IPS-18a (cell line): Measurements from ENCODE around the gene ZAP70.
A peak's percentile ranks its signal among the peaks of the same experiment; 100 is the strongest.
"Not testable (repeated sequence)": the region's sequence is repeated elsewhere in the genome, so short reads cannot be mapped to it uniquely, and the experiment has no call there.

Experiments
- H3K27ac ChIP-seq: one replicate; pipeline ENCODE4 v1.5.1; 2013; ENCODE audit warnings: low read length
- H3K27me3 ChIP-seq: one replicate; pipeline ENCODE4 v1.6.1; 2013; ENCODE audit warnings: mild to moderate bottlenecking, low read length; ENCODE audit not compliant: control insufficient read depth, insufficient read depth
- H3K36me3 ChIP-seq: one replicate; pipeline ENCODE4 v1.6.1; 2013; ENCODE audit warnings: low read depth, low read length; ENCODE audit not compliant: control insufficient read depth
- H3K4me1 ChIP-seq: one replicate; pipeline ENCODE4 v1.6.1; 2013; ENCODE audit warnings: low read depth, low read length; ENCODE audit not compliant: control insufficient read depth
- H3K4me3 ChIP-seq: one replicate; pipeline ENCODE4 v1.5.1; 2013; ENCODE audit warnings: low read length
- H3K9ac ChIP-seq: one replicate; pipeline ENCODE4 v1.6.1; 2013; ENCODE audit warnings: mild to moderate bottlenecking, low read length, moderate library complexity
- H3K9me3 ChIP-seq: one replicate; pipeline ENCODE4 v1.6.1; 2013; ENCODE audit warnings: low read depth, low read length; ENCODE audit not compliant: control insufficient read depth

ZAP70 gene

DNA sequence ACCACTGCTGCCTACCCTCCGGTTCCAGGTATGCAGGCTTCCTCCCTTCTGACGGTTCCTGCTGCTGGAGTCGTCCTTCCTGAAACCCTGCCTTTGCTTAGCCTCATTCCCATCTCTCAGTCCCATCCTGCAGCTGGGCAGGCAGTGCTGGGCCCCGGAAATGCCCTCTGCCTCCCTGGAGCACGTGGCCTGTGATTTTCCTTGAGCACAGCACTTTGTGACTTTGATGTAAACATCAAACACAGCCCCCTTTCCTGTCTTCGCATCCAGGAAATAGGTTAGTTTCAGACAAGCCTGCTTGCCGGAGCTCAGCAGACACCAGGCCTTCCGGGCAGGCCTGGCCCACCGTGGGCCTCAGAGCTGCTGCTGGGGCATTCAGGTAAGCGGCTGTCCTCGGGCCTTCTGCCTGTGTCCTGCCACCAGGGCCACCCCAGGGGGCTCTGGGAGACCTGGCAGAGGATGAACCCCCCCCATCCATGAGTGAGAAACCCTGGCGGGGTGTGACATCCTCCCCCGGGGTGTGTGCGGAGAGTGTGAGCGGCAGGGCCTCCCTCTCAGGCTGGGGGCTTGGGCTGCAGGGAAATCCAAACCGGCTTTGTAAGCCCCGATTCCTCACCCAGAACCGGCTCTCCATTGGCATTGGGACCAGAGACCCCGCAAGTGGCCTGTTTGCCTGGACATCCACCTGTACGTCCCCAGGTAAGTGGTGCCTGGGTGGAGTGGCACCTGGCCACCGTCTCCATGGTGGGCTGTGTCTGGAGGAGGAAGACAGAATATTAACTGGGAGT, at the start of gene ZAP70:
Gene ZAP70, plus strand, starts transcription at position 281 of the 788 bp plus-strand sequence. CDS start 10,461 bp downstream, outside the sequence.
- H3K9ac ChIP-seq, result no peak within 1 kb of the TSS

DNA sequence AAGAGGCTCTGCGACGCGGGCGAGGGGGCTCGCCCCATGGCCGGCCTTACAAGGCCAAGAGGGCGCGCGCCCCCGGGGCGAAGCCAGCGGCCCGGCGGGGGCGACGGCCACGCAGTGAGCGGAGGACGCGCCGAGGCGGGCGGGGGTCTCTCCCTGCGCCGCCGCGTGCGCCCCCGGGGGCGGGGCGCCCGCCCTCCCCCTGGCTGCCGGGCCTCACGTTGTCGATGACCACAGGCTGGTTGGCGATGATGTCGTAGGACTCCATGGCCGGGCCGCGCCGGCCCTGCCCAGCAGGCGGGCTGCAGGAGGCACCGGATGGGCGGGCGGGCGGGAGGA, 49.8 kb upstream of the ZAP70 start:
- Histone ChIP-seq H3K9me3 (no peaks in the 10 kb centered on the region), H3K4me3 (peak overlapping the region; percentile 79), H3K4me1 (peaks cover 10% of the 10 kb centered on the region), H3K27ac (no peak overlapping the region), H3K36me3 (peaks cover 4% of the 10 kb centered on the region), H3K27me3 (no peaks in the 10 kb centered on the region), H3K9ac (peak overlapping the region; percentile 62)

More for the DNA sequence above, at the start of gene ZAP70:
- H3K4me1 ChIP-seq, result no peaks in the 10 kb centered on the region
- H3K27me3 ChIP-seq, result no peaks in the 10 kb centered on the region
- H3K27ac ChIP-seq, result no peak within 1 kb of the TSS
- no peaks in the 10 kb centered on the region for H3K9me3 ChIP-seq
- H3K36me3 ChIP-seq, result no peaks in the 10 kb centered on the region
- no peak within 1 kb of the TSS for H3K4me3 ChIP-seq

DNA sequence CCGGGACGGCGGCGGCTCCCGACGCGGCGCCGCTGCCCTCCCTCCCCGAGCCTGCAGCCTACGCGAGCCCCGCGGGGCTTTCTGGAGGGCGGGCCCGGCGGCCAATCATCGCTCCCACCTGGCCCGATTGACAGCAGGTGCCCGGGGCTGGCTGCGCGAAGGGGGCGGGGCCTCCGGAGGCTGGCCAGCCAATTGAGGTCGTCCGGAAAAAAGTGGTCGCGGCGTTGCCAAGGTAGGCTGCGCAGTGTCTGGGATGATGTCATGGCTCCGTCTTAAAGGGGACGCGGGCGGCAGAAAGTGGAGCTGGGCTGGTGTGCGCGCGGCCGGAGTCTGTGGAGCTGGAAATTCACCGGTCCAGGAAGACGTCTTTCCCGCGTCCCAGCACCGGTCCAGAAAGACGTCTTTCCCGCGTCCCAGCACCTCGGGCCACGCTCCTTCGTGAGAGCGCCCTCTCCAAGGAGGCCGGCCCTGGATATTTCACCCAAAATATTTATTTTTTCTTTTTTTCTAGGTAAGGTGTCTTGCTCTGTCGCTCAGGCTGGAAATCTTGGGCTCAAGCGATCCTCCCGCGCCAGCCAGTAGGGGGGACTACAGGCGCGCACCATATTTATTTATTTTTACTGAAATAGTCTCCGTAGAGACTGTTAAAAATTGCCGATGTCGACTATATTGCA, 49.3 kb upstream of the ZAP70 start, which contains the start of gene ACTR1B:
Gene ACTR1B, minus strand, starts transcription at position 83 of the 674 bp plus-strand sequence. CDS start 154 bp downstream, outside the sequence.
- Histone ChIP-seq H3K27ac (peak within 1 kb of the TSS; percentile 71), H3K27me3 (no peaks in the 10 kb centered on the region), H3K9ac (peak within 1 kb of the TSS; percentile 95), H3K4me3 (peak within 1 kb of the TSS; percentile 83), H3K9me3 (no peaks in the 10 kb centered on the region), H3K4me1 (peaks cover 10% of the 10 kb centered on the region), H3K36me3 (peaks cover 3% of the 10 kb centered on the region)

DNA sequence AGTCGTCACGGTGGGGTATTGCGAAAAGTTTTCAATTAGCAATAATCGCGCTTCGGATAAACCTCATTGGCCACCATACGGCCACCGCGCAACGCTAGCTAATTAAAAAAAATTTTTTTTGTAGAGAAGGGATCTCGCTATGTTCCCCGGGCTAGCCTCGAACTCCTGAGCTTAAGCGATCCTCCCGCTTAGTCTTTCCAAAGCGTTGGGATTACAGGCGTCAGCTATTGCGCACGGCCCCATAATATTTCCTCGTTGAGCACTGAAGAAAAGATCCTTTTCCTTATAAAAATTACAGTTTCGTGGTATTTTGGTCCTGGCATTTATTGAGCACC, 48.8 kb upstream of the ZAP70 start:
- Histone ChIP-seq H3K4me1 (peaks cover 10% of the 10 kb centered on the region), H3K9ac (peak overlapping the region; percentile 95), H3K9me3 (no peaks in the 10 kb centered on the region), H3K36me3 (peaks cover 3% of the 10 kb centered on the region), H3K27me3 (no peaks in the 10 kb centered on the region), H3K27ac (peak overlapping the region; percentile 71), H3K4me3 (peak overlapping the region; percentile 83)

DNA sequence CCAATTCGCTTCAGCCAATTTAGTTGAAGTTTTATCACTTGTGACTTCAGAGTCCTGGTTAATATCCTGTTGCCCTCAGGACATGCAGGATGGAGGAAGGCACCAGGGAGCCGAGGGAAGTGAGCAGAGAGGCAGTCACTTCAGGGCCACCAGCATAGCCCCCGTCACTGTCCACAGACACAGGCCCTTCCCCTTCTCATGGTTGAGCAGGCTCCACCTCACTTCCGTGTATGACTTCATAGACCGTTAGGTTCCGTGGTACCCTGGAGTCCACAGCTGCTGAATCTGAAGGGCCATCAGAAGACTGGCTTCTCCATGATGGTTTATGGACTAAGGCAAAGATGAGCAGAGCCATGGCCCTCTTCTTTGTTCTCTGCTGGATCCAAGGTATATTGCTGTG, 43.9 kb upstream of the ZAP70 start, which contains the start of gene C2orf92:
Gene C2orf92, plus strand, starts transcription at position 266 of the 400 bp plus-strand sequence. Its CDS starts 76 bp downstream, at position 342.
- Histone ChIP-seq H3K27me3 (no peaks in the 10 kb centered on the region), H3K36me3 (no peaks in the 10 kb centered on the region), H3K4me1 (peaks cover 4% of the 10 kb centered on the region), H3K9ac (no peak within 1 kb of the TSS), H3K4me3 (no peak within 1 kb of the TSS), H3K27ac (no peak within 1 kb of the TSS), H3K9me3 (no peaks in the 10 kb centered on the region)

DNA sequence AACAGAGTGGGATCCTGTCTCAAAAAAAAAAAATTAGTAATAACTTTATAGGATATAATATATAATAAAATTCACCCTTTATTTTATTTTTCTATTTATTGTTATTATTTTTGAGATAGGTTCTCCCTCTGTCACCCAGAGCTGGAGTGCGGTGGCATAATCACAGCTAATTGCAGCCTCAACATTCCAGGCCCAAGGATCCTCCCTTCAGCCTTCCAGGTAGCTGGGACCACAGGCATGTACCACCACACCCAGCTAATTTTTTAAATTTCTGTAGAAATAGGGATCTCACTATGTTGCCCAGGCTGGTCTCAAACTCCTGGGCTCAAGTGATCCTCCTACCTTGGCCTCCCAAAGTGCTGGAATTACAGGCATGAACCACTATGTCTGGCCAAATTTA, 42.9 kb upstream of the ZAP70 start:
- H3K36me3 ChIP-seq, result no peaks in the 10 kb centered on the region

DNA sequence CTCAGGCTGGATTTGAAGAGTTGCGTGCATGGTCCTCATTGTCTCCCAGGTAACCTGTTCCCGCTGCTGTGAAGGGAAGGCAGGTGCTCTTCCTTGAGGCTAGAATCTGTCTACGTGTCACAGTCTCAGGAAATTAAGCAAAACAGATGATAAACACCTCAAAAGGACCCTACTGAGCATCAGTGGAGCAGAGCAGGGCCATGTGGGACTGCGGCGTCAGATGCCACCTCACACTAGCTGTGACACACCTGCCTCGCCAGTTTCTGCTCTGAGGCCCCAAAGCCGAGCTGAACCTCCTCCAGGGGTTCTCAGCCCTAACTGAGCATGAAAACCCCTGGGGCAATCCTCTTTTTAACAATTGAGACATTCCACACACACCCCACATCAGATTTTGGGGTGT, 41.9 kb upstream of the ZAP70 start:
- H3K9me3 ChIP-seq, result no peaks in the 10 kb centered on the region
- H3K27ac ChIP-seq, result no peak overlapping the region
- H3K9ac ChIP-seq, result no peak overlapping the region
- no peaks in the 10 kb centered on the region for H3K36me3 ChIP-seq
- no peaks in the 10 kb centered on the region for H3K27me3 ChIP-seq
- no peak overlapping the region for H3K4me3 ChIP-seq
- no peaks in the 10 kb centered on the region for H3K4me1 ChIP-seq

More for the DNA sequence above, 42.9 kb upstream of the ZAP70 start:
- no peaks in the 10 kb centered on the region for H3K4me1 ChIP-seq
- no peak overlapping the region for H3K9ac ChIP-seq
- no peaks in the 10 kb centered on the region for H3K9me3 ChIP-seq
- H3K27me3 ChIP-seq, result no peaks in the 10 kb centered on the region
- H3K4me3 ChIP-seq, result no peak overlapping the region
- H3K27ac ChIP-seq, result no peak overlapping the region

DNA sequence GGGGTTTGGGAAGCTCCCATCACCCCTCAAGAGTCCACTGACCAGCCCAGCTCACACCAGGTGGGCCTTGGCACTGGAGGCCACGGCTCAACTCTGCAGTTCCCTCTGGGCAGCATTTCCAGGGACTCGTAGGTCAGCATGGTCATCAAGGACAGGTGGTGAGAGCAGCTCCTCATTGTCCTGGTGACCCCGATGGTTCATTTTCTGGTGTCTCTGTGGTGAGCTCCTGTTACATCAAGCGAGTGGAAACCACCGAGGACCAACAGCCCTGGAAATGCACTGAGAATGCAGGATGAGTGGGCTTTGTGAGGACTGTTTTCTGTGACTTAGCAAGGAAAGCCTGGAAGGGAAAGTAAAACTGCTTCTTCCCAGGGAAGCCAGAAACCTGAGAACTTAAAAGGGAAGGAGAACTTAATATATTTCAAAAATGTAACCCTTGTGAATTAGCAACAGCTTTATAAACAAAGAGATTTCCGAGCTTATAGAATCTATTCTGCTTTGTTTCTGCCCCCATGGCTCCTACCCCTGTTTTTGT, 40.7 kb upstream of the ZAP70 start:
- not testable (repeated sequence) for H3K9ac ChIP-seq, H3K27ac ChIP-seq, H3K4me1 ChIP-seq, H3K4me3 ChIP-seq, H3K36me3 ChIP-seq, H3K9me3 ChIP-seq, H3K27me3 ChIP-seq

DNA sequence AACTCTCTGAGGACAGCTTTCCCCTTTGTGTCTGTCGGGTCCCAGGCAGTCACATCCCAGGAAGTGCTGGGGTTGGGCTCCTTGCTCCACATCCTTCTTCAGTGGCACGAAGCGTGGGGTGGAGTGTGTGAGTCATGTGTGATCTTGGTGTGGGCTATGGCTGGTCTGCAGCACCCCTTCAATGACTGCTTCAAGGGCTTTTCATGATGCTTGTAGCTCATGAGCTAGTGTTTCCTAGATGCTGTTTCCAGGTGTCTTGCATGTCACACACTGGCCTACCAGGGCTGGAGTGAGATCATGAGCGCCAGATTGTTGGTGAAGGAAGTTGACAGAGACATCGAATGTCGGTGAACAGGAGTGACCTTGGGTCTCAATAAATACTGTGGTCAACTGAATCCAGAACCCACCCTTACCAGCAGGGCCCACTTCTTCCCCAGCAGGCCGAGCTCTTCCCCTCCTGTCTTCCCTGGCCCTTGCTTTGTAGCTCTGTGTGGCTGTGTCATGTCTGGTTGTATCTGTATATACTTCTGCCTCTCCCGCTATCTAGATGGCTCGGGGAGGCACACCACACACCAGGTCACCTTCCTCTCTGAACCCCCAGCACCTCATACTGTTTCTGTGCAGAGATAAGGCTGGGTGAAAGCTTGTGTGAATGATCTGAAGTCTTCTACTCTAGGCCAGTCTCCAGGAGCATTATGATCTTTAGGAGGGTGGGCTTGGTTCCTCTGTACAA, 40.0 kb upstream of the ZAP70 start:
- H3K9me3 ChIP-seq, result no peaks in the 10 kb centered on the region
- no peaks in the 10 kb centered on the region for H3K36me3 ChIP-seq
- H3K4me3 ChIP-seq, result no peak overlapping the region
- no peaks in the 10 kb centered on the region for H3K27me3 ChIP-seq
- H3K4me1 ChIP-seq, result no peaks in the 10 kb centered on the region
- no peak overlapping the region for H3K9ac ChIP-seq
- no peak overlapping the region for H3K27ac ChIP-seq

DNA sequence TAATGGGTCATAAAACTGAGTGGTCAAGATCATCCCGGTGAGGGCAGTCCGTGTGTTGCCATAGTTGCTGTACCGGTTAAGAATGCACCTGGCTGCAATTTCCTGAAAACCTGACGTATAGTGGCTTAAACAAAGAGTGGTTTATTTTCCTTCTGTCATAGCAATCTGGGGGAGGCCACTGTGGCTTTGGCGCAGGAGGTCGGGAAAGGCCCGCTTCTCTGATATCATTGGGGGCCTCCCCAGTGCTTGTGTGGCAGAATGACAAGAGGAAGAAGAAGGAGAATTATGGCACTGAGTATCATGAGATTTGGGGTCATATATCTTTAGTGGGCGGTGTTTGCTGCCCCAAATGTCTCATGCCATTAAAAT, 39.5 kb upstream of the ZAP70 start:
- Histone ChIP-seq H3K4me3 (no peak overlapping the region), H3K9me3 (no peaks in the 10 kb centered on the region), H3K9ac (no peak overlapping the region), H3K27me3 (no peaks in the 10 kb centered on the region), H3K4me1 (no peaks in the 10 kb centered on the region), H3K36me3 (no peaks in the 10 kb centered on the region), H3K27ac (no peak overlapping the region)

DNA sequence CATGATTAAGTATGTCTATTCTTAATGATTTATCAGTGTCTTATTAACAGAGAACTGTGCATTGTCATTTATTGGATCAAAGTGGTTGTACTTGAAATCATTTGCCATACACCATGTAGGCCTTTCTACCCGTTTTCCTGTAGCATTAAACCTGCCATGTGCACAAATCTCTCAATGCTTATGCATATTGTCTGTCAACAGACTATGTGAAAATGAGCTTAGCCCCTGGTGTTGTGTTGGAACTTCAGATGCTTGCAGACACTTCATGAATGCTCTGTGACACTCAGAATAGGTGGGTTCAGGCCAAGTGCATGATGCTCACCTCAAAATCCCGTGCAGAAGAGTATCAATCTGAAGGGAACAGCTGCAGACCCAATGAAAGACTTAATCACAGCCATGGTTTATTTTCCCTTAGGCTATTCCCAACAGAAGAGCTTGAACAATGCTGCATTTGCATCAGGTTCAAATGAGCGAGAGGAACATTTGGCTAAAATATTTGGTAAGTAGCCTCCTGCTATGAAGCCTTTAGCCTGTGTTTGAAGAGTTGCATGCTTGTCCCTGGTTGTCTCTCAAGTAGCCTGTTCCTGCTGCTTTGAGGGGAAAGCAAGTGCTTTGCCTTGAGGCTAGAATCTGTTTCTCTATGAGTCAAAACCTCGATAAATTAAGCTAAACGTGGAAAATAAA, 37.8 kb upstream of the ZAP70 start:
- no peaks in the 10 kb centered on the region for H3K27me3 ChIP-seq
- no peak overlapping the region for H3K27ac ChIP-seq
- H3K4me3 ChIP-seq, result no peak overlapping the region
- no peaks in the 10 kb centered on the region for H3K36me3 ChIP-seq
- no peak overlapping the region for H3K9ac ChIP-seq
- no peaks in the 10 kb centered on the region for H3K9me3 ChIP-seq
- no peaks in the 10 kb centered on the region for H3K4me1 ChIP-seq
